HG03354 (cell line): ENCODE results near the gene NKD2.

Experiments
- ATAC-seq: cut with Tn5 transposase; IDR thresholded peaks from one replicate; pipeline ENCODE4 v1.9.1; 2021; ENCODE audit warnings: mild to moderate bottlenecking; ENCODE audit not compliant: unreplicated experiment, poor library complexity, severe bottlenecking

NKD2 gene

DNA sequence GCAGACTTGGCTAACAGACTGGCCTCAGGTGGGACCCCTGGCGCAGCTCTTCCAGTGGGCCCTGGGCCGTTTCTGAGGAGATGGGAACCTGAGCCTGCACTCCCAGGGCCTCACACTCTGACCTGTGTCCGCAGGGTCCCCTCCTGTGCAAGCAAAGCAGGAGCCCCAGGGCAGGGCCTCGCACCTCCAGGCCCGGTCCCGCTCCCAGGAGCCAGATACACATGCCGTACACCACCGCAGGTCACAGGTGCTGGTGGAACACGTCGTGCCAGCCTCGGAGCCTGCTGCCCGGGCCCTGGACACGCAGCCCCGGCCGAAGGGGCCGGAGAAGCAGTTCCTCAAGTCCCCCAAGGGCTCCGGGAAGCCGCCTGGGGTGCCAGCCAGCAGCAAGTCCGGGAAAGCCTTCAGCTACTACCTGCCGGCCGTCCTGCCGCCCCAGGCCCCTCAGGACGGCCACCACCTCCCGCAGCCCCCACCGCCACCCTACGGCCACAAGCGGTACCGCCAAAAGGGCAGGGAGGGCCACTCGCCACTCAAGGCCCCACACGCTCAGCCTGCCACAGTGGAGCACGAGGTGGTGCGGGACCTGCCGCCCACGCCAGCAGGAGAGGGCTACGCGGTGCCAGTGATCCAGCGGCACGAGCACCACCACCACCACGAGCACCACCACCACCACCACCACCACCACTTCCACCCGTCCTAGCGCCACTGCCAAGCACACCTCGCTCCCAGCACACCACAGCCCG is 29.2 kb downstream of the NKD2 start:
- ATAC-seq: no peak

DNA sequence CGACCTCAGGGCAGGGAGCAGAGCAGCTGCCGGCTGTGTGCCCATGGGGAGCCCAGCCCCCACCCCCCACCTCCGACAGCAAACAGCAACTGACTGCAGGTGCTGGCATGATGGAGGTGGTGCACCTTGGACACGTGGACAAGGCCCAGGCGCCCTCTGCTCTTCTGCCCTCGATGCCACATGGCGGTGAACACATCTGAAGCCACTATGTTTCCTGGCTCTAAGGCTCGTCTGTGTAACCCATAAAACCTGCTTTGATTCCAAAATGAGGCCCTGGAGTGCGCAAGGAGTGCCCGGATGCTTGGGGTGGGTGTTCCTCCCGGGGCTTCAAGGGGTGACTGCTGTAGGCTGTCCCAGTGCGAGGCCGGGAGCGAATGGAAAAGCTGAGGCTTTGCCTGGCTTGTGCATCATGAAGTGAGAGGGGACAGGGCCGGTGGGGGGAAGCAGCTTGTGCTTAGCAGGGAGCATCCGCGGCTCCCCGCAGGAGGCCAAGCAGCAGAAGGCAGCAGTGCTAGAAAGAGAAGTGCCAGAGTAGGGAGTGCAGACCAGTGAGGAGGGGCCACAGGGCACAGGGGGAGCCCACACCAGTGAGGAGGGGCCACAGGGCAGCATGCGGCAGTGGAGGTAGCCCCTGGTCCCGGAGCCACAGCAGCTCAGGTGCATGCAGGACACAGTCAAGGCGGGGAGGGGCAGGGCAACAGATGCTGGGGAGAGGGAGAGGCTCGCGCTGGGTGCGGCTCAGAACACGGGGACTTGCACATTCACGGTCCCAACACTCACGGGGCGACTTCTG is 30.0 kb downstream of the NKD2 start:
- no peak for ATAC-seq

DNA sequence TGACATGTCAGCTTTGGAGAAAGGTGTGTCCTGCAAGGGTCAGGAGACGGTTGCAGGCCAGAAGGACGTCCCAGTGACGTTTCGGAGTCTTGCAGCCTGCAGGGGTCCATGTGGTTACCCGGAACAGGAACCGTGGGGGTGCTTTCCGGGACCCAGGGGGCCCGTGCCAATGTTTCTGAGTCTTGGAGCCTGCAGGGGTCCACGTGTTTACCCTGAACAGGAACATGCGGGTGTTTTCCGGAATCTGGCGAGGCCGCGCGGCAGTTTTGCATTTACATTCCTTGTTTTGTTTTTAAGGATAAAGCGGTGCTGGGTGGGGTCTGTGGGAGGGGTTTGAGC is 30.6 kb downstream of the NKD2 start:
- no peak for ATAC-seq

DNA sequence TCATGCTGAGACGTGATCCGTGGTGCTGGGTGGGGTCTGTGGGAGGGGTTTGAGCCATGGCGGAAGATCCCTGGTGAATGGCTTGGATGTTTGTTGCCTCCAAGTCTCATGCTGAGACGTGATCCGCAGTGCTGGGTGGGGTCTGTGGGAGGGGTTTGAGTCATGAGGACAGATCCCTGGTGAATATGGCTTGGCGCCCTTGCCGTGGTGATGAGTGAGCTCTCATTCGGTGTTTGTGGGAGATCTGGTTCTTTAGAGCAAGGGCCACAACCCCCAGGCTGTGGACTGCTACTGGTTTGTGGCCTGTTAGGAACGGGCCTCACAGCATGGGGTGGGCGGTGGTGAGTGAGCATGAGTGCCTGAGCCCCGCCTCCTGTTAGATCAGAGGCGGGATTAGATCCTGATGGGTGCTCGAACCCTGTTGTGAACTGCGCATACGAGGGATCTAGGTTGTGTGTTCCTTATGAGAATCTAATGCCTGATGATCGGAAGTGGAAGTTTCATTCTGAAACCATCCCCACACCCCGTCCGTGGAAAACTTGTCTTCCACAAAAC is 31.2 kb downstream of the NKD2 start:
- ATAC-seq: no peak

DNA sequence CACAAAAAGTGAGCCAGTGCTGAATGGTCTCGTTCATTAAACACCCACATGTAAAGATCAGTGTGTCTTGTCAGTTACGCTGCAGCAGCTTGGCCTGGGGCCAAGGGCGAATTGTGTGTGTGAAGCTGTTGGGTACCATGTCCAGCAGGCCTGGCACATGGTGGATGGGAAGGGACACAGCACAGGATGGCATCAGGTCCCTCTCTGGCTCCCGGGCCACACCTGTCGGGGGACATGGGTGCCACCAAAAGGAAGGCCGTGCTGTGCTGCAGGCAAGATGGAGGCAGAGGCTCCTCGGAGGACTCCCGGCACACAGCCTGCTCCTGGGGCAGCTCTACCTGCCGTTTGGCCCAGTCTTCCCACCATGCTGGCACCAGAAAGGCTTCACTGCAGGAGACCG is 32.0 kb downstream of the NKD2 start:
- no peak for ATAC-seq

DNA sequence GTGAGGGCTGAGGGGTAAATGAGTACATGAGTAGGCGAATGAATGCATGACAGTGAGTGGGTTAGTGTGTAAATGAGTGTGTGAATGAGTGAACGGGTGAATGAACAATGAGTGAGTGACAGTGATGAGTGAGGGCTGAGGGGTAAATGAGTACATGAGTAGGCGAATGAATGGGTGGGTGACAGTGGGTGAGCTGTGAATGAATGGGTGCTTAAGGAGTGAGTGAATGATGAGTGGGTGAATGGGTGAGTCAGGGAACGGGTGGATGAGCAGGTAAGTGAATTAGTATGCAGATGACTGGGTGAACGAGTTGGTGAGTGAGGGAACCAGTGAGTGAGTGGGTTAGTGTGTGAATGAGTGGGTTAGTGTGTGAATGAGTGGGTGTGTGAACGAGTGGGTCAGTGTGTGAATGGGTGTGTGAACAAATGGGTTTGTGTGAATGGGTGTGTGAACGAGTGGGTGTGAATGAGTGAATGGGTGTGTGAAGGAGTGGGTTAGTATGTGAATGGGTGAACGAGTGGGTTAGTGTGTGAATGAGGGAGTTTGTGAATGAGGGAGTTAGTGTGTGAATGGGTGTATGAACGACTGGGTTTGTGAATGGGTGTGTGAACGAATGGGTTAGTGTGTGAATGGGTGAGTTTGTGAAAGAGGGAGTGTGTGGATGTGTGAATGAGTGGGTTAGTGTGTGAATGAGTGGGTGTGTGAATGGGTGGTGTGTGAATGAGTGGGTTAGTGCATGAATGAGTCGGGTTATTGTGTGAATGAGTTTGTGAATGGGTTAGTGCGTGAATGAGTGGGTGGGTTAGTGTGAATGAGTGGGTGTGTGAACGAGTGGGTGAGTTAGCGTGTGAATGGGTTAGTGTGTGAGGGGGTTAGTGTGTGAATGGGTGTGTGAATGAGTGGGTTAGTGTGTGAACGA is 32.9 kb downstream of the NKD2 start:
- ATAC-seq: no peak

DNA sequence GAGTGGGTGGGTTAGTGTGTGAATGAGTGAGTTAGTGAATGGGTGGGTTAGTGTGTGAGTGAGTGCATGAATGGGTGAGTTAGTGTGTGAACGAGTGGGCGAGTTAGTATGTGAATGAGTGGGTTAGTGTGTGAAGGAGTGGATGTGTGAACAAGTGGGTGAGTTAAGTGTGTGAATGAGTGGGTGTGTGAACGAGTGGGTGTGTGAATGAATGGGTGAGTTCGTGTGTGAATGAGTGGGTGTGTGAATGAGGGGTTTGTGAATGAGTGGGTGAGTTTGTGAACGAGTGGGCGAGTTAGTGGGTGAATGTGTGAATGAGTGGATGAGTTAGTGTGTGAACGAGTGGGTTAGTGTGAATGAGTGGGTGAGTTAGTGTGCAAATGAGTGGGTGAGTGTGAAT is 34.0 kb downstream of the NKD2 start:
- ATAC-seq: no peak

DNA sequence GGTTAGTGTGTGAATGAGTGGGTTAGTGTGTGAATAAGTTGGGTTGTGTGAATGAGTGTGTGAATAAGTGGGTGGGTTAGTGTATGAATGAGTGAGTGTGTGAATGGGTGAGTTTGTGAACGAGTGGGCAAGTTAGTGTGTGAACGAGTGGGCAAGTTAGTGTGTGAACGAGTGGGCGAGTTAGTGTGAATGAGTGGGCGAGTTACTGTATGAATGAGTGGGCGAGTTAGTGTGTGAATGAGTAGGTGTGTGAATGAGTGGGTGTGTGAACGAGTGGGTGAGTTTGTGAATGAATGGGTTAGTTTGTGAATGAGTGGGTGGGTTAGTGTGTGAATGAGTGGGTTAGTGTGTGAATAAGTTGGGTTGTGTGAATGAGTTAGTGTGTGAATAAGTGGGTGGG is 34.7 kb downstream of the NKD2 start:
- ATAC-seq: no peak

DNA sequence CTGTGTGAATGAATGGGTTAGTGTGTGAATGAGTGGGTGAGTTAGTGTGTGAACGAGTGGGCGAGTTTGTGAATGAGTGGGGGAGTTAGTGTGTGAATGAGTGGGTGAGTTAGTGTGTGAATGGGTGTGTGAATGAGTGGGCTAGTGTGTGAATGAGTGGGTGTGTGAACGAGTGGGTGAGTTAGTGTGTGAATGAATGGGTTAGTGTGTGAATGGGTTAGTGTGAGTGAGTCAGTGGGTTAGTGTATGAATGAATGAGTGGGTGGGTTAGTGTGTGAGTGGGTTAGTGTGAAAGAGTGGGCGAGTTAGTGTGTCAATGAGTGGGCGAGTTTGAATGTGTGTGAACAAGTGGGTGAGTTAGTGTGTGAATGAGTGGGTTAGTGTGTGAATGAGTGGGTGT is 35.5 kb downstream of the NKD2 start:
- no peak for ATAC-seq

DNA sequence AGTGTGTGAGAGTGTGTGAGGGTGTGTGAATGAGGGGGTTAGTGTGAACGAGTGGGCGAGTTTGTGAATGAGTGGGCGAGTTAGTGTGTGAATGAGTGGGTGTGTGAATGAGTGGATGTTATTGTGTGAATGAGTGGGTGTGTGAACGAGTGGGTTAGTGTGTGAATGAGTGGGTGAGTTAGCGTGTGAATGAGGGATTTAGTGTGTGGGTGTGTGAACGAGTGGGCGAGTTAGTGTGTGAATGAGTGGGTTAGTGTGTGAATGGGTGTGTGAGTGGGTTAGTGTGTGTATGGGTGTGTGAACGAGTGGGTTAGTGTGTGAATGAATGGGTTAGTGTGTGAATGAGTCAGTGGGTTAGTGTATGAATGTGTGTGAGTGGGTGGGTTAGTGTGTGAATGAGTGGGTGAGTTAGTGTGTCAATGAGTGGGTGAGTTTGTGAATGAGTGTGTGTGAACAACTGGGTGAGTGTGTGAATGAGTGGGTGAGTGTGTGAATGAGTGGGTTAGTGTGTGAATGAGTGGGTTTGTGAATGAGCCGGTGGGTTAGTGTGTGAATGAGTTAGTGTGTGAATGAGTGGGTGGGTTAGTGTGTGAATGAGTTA is 37.5 kb downstream of the NKD2 start:
- no peak for ATAC-seq

DNA sequence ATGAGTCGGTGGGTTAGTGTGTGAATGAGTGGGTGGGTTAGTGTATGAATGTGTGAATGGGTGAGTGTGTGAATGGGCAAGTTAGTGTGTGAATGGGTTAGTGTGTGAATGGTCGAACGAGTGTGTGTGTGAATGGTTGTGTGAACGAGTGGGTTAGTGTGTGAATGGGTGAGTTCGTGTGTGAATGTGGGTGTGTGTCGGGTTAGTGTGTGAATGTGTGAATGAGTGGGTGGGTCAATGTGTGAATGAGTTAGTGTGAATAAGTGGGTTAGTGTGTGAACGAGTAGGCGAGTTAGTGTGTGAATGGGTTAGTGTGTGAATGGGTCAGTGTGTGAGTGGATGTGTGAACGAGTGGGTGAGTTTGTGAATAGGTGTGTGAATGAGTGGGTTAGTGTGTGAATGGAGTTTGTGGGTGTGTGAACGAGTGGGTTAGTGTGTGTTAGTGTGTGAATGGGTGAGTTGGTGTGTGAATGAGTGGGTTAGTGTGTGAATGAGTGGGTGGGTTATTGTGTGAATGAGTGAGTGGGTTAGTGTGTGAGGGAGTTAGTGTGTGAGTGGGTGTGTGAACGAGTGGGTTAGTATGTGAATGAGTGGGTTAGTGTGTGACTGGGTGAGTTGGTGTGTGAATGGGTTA is 38.8 kb downstream of the NKD2 start:
- ATAC-seq: no peak

DNA sequence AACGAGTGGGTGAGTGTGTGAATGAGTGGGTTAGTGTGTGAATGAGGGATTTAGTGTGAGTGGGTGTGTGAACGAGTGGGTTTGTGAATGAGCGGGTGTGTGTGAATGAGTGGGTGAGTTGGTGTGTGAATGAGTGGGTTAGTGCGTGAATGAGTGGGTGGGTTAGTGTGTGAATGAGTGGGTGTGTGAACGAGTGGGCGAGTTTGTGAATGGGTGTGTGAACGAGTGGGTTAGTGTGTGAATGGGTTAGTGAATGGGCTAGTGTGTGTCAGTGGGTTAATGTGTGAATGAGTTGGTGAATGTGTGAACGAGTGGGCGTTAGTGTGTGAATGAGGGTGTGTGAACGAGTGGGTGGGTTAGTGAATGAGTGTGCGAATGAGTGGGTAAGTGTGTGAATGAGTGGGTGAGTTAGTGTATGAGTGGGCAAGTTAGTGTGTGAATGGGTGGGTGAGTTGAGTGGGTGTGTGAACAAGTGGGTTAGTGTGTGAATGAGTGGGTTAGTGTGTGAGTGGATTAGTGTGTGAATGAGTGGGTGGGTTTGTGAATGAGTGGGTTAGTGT is 39.6 kb downstream of the NKD2 start:
- no peak for ATAC-seq

DNA sequence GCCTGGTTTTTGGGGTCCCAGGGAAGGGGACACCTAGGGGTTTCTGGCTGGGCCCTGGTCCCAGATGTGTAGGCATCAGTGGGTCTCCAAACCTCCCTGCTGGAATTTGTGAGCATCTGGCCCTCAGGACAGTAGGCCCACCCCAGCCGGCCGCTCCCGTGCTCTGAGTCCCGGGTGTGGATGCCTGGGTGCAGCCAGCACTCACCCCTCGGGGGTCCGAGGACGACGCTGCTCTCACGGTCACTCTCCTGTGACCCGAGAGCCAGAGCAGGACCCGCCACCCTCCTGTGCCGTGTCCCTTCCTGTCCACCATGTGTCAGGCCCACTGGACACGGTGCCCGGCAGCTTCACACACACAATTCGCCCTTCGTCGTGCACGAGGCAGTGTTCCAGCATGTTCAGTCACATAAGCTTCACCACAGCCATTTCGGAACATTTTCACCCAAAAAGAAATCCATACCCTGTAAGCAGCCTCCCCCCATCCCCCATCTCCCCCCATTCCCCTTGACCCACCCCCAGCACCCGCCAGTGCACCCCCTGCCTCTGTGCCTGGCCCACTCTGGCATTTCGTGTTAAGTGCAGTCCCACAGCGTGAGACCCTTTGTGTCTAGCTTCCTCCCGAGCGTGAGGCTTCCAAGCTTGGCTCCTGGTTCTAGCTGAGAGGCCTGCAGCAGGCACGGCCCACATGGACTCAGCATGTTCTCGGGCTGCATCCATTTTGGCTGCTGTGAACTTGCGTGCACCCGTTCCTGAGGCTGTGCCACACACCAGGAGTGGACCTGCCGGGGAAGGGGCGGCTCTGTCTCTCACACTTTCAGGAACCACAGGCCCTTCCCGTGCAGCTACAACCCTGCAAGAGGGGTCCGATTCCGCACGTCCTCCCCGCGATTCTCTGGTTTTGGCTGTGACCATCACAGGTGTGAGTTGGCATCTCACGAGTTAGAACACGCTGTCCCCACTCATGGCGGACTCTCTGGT is 40.5 kb downstream of the NKD2 start:
- no peak for ATAC-seq

DNA sequence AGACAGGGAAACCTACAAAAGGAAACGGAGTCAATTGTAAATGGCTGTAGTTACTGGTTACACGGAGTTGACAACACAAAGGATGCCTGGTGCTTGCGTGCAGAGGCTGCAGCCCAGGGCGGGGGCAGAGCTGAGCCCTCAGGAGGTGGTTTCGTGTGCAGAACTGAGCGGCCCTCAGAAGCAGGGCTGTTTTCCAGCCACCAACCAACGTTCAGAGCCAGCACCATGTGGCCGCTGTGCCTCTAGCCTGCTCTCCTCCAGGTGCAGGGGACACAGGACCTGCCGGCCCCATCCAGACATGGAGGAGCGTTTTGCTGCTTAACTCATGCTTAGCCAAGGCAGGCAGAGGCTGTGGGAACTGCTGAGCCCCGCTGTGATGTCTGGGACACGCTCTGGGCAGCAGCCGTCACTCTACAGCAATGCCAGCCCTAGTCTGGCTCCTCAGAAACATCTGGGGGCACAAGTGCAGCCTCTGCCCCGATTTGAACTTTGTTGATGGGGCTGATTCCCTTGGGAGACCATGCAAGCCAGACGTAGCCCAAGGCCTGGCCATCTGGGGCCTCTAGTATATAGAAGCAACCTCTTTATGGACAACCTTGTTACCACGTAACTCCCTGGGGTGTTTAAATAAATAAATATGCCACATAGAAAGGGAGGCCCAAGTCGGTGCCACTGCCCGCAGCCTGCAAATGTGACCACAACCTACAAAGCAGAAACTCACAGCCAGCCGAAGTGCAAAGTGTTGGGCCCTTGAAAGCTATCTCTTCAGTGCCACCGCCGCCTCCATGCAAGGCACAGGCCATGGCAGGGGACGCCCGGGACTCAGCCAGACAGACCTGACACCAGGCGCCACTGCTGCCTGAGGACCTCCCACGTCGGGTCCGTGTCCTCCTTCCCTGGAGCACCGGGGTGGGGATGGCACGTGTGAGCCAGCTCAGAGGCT is 42.1 kb downstream of the NKD2 start:
- ATAC-seq: no peak

DNA sequence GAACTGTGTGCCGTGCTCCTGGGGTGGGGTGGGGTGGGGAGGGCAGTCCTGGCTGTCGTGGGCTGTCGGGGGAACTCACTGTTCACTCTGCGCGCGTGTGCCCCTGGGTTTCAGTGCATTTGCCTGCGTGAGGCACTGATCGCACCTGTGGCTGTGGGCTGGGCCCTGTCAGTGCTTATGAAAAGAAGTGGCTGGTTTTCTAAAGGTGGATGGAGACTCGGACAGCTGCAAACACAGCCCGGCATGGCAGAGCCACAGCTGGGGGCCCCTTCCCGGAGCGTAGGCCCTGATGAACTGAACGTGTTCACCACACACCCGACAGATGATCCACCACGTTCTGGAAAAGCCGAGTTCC is 42.7 kb downstream of the NKD2 start:
- ATAC-seq: no peak

DNA sequence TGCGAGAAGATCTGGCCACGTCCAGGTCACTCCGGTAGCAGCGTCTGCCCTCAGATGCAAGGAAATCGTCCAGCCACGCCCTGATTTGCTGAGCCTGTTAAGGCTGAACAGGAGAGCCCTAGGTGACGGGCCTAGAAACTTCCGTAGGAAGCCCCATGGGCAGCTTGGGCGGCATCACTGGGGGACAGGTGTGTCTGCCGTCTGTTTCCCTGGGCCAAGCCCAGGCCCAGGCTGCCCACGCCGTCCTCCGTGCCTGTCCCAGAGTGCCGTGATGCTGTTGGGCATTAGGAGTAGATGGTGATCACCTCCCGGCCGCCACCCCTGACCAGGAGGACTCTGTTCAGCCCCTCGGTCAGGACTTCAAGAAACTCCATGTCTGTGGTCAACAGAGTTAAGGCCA is 43.5 kb downstream of the NKD2 start:
- no peak for ATAC-seq
